ENCODE measurements around the gene EML1. TPM values are rescaled to one million over a fixed set of nuclear protein-coding genes. Genes with fewer than 3 reads are reported as not detected.

Gene EML1
- total RNA-seq, 5 donors from 2014 or later (not counting 1 experiment from before 2014, with no cell fraction given) = 0.53 to 1.4 (median 0.60) TPM; not detected in 2

- Mint-ChIP-seq H3K4me3 (no peak overlapping the region), H3K27me3 (peaks cover 60 to 65% of the 10 kb centered on the region in 2 donors), H3K36me3 (no peaks in the 10 kb centered on the region), H3K9me3 (no peaks in the 10 kb centered on the region), H3K4me1 (no peaks in the 10 kb centered on the region), H3K27ac (no peak overlapping the region)
- H3K27me3 ChIP-seq (replicated peaks in 1 of 2; ENCODE audit: control insufficient read depth in 2 of 2, extremely low read depth in 1 of 2, insufficient read depth in 2 of 2, low read length in 1 of 2) = peaks cover 0 to 29% of the 10 kb centered on the region in 2 experiments
- ChIA-PET CTCF (interaction anchor here in 1 of 2 donors (1.8 kb wide), 1 partner anchor 13 kb away, joined by 5 read pairs; no protein-coding TSS in a partner anchor), POLR2A (no interaction called here)
- ATAC-seq (replicated peaks in 1 of 4) (no peak), DNase-seq (no peak)
- H3K36me3 ChIP-seq (ENCODE audit: control insufficient read depth in 2 of 2, extremely low read depth in 1 of 2, insufficient read depth in 1 of 2, low read length in 1 of 2) = no peaks in the 10 kb centered on the region
- H3K4me3 ChIP-seq (ENCODE audit: control insufficient read depth in 1 of 2, extremely low read depth in 1 of 2, low read length in 1 of 2) = no peak overlapping the region
- no peaks in the 10 kb centered on the region for H3K9me3 ChIP-seq
- no peaks in the 10 kb centered on the region for H3K4me1 ChIP-seq (ENCODE audit: control insufficient read depth in 1 of 2, extremely low read depth in 1 of 2, insufficient read depth in 2 of 2, low read length in 2 of 2)
- H3K27ac ChIP-seq (ENCODE audit: low read length) = no peak overlapping the region
- WGBS (ENCODE audit: insufficient coverage) = 64% methylated on average over 3 of the region's 4 CpGs
Measured at GRCh38 chr14:99873653-99874052, 80.4 kb downstream of the EML1 start.

DNA sequence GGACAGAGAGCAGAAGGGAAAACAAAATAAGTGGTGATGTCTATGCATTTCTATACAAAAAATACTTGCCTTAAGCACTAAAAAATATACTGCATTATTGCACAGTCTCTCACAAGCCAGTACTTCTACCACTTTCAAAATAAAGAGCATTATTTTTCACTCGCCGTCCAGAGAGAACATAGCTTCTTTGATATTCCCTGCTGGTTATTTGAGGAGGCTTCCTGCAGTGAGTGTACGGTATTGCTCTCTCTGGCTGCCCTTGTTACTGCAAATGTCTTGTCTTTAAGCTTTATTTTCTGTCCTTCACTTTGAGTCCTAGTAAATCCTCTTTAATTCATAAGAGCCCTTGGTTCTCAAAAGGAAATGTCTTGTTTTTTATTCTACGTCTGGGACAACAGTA lies 81.1 kb downstream of the EML1 start:
- no peaks in the 10 kb centered on the region for H3K4me1 ChIP-seq (ENCODE audit: control insufficient read depth in 1 of 2, extremely low read depth in 1 of 2, insufficient read depth in 2 of 2, low read length in 2 of 2)
- no peaks in the 10 kb centered on the region for H3K36me3 ChIP-seq (ENCODE audit: control insufficient read depth in 2 of 2, extremely low read depth in 1 of 2, insufficient read depth in 1 of 2, low read length in 1 of 2)
- ChIA-PET POLR2A (interaction anchor here in 1 of 2 donors (0.6 kb wide), 1 partner anchor 138 kb away, joined by 3 read pairs; no protein-coding TSS in a partner anchor), CTCF (interaction anchor here in 1 of 2 donors (1.8 kb wide), 1 partner anchor 12 kb away, joined by 5 read pairs; no protein-coding TSS in a partner anchor)
- Mint-ChIP-seq H3K9me3 (no peaks in the 10 kb centered on the region), H3K27ac (no peak overlapping the region), H3K4me1 (no peaks in the 10 kb centered on the region), H3K36me3 (no peaks in the 10 kb centered on the region), H3K4me3 (no peak overlapping the region), H3K27me3 (peaks cover 56 to 58% of the 10 kb centered on the region in 2 donors)
- H3K4me3 ChIP-seq (ENCODE audit: control insufficient read depth in 1 of 2, extremely low read depth in 1 of 2, low read length in 1 of 2) = no peak overlapping the region
- no peak for DNase-seq
- ATAC-seq (replicated peaks in 1 of 4) = no peak
- WGBS (ENCODE audit: insufficient coverage) = no CpG with 5 or more reads among the region's 4 CpGs
- H3K9me3 ChIP-seq = no peaks in the 10 kb centered on the region
- H3K27me3 ChIP-seq (replicated peaks in 1 of 2; ENCODE audit: control insufficient read depth in 2 of 2, extremely low read depth in 1 of 2, insufficient read depth in 2 of 2, low read length in 1 of 2) = peaks cover 0 to 29% of the 10 kb centered on the region in 2 experiments
- no peak overlapping the region for H3K27ac ChIP-seq (ENCODE audit: low read length)

DNA sequence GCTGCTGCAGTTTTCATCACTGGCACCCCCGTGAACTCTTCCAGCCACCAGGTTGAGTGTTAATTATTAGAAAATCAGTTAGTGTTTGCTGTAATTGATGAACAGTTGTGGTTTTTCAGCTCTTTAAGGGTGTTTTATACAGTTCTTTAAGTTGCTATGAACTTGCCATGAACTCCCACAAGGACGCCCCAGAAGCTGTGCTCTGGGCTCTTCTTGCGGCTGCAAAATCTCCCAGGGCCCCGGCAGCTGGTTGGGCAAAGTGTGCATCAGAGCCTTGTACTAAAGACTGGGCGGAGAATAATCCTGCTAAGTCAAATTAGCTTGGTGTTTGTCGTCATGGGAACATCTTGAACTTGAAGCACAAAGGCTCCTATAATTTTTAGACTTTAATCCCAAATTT lies 82.2 kb downstream of the EML1 start:
- peaks cover 49 to 53% of the 10 kb centered on the region in 2 donors for H3K27me3 Mint-ChIP-seq
- H3K27me3 ChIP-seq (replicated peaks in 1 of 2; ENCODE audit: control insufficient read depth in 2 of 2, extremely low read depth in 1 of 2, insufficient read depth in 2 of 2, low read length in 1 of 2) = peaks cover 5 to 32% of the 10 kb centered on the region in 2 experiments
- no peaks in the 10 kb centered on the region for H3K9me3 Mint-ChIP-seq
- no peak overlapping the region for H3K4me3 Mint-ChIP-seq
- H3K4me3 ChIP-seq (ENCODE audit: control insufficient read depth in 1 of 2, extremely low read depth in 1 of 2, low read length in 1 of 2) = no peak overlapping the region
- H3K9me3 ChIP-seq = no peaks in the 10 kb centered on the region
- no peaks in the 10 kb centered on the region for H3K36me3 ChIP-seq (ENCODE audit: control insufficient read depth in 2 of 2, extremely low read depth in 1 of 2, insufficient read depth in 1 of 2, low read length in 1 of 2)
- CTCF ChIA-PET = no interaction called here
- H3K27ac Mint-ChIP-seq = no peak overlapping the region
- POLR2A ChIA-PET = interaction anchor here in 1 of 2 donors (0.6 kb wide), 1 partner anchor 101 kb away, joined by 3 read pairs; no protein-coding TSS in a partner anchor
- H3K4me1 ChIP-seq (ENCODE audit: control insufficient read depth in 1 of 2, extremely low read depth in 1 of 2, insufficient read depth in 2 of 2, low read length in 2 of 2) = no peaks in the 10 kb centered on the region
- H3K36me3 Mint-ChIP-seq = no peaks in the 10 kb centered on the region
- 82% methylated on average over 5 of the region's 6 CpGs for WGBS (ENCODE audit: insufficient coverage)
- ATAC-seq (replicated peaks in 1 of 4) = no peak
- no peak for DNase-seq
- no peak overlapping the region for H3K27ac ChIP-seq (ENCODE audit: low read length)
- no peaks in the 10 kb centered on the region for H3K4me1 Mint-ChIP-seq

DNA sequence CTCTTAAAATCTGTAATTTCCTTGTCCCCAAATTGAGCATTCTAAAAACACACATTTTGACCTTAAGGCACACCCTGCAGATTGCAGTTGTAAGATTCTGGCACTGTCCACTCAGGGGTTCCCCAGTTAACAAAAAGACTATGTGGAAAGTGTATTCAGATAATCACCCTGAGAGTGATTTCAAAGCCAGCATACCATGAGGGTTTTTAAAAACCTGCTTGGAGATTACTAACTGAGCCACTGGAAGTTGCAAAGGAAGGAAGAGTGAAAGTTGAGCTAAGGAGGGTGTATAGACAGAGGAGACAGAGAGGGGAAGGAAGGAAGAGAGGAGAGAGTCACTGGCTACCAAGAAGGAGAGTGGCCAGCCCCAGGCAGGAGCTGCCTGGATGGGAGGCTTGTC lies 82.6 kb downstream of the EML1 start:
- no peak for ATAC-seq (replicated peaks in 1 of 4)
- peaks cover 51 to 55% of the 10 kb centered on the region in 2 donors for H3K27me3 Mint-ChIP-seq
- no peak for DNase-seq
- ChIA-PET CTCF (no interaction called here), POLR2A (no interaction called here)
- H3K36me3 ChIP-seq (ENCODE audit: control insufficient read depth in 2 of 2, extremely low read depth in 1 of 2, insufficient read depth in 1 of 2, low read length in 1 of 2) = no peaks in the 10 kb centered on the region
- no peaks in the 10 kb centered on the region for H3K36me3 Mint-ChIP-seq
- no peaks in the 10 kb centered on the region for H3K9me3 Mint-ChIP-seq
- H3K27me3 ChIP-seq (replicated peaks in 1 of 2; ENCODE audit: control insufficient read depth in 2 of 2, extremely low read depth in 1 of 2, insufficient read depth in 2 of 2, low read length in 1 of 2) = peaks cover 6 to 32% of the 10 kb centered on the region in 2 experiments
- no peak overlapping the region for H3K4me3 ChIP-seq (ENCODE audit: control insufficient read depth in 1 of 2, extremely low read depth in 1 of 2, low read length in 1 of 2)
- H3K4me3 Mint-ChIP-seq = no peak overlapping the region
- no peak overlapping the region for H3K27ac Mint-ChIP-seq
- no peaks in the 10 kb centered on the region for H3K4me1 Mint-ChIP-seq
- H3K27ac ChIP-seq (ENCODE audit: low read length) = no peak overlapping the region
- H3K9me3 ChIP-seq = no peaks in the 10 kb centered on the region
- no peaks in the 10 kb centered on the region for H3K4me1 ChIP-seq (ENCODE audit: control insufficient read depth in 1 of 2, extremely low read depth in 1 of 2, insufficient read depth in 2 of 2, low read length in 2 of 2)

- WGBS (ENCODE audit: insufficient coverage) = 68% methylated on average over 9 of the region's 9 CpGs
- Mint-ChIP-seq H3K36me3 (no peaks in the 10 kb centered on the region), H3K4me1 (no peaks in the 10 kb centered on the region)
Measured at GRCh38 chr14:99876406-99876805, 83.2 kb downstream of the EML1 start.

GRCh38 chr14:99878563-99878962 lies 85.3 kb downstream of the EML1 start:
- Mint-ChIP-seq H3K36me3 (no peaks in the 10 kb centered on the region), H3K27me3 (peaks cover 38% of the 10 kb centered on the region in 2 donors)
- no peak for ATAC-seq (replicated peaks in 1 of 4)

More at GRCh38 chr14:99876406-99876805, 83.2 kb downstream of the EML1 start:
- ATAC-seq (replicated peaks in 1 of 4) = no peak
- no peaks in the 10 kb centered on the region for H3K36me3 ChIP-seq (ENCODE audit: control insufficient read depth in 2 of 2, extremely low read depth in 1 of 2, insufficient read depth in 1 of 2, low read length in 1 of 2)
- Mint-ChIP-seq H3K27ac (no peak overlapping the region), H3K9me3 (no peaks in the 10 kb centered on the region), H3K4me3 (no peak overlapping the region), H3K27me3 (peaks cover 49 to 53% of the 10 kb centered on the region in 2 donors)
- no peak overlapping the region for H3K4me3 ChIP-seq (ENCODE audit: control insufficient read depth in 1 of 2, extremely low read depth in 1 of 2, low read length in 1 of 2)
- CTCF ChIA-PET = no interaction called here
- POLR2A ChIA-PET = no interaction called here
- no peak for DNase-seq
- no peaks in the 10 kb centered on the region for H3K9me3 ChIP-seq
- peaks cover 6 to 35% of the 10 kb centered on the region in 2 experiments for H3K27me3 ChIP-seq (replicated peaks in 1 of 2; ENCODE audit: control insufficient read depth in 2 of 2, extremely low read depth in 1 of 2, insufficient read depth in 2 of 2, low read length in 1 of 2)
- no peak overlapping the region for H3K27ac ChIP-seq (ENCODE audit: low read length)
- no peaks in the 10 kb centered on the region for H3K4me1 ChIP-seq (ENCODE audit: control insufficient read depth in 1 of 2, extremely low read depth in 1 of 2, insufficient read depth in 2 of 2, low read length in 2 of 2)

More at GRCh38 chr14:99878563-99878962, 85.3 kb downstream of the EML1 start:
- H3K9me3 Mint-ChIP-seq = no peaks in the 10 kb centered on the region
- DNase-seq = no peak
- no peak overlapping the region for H3K27ac Mint-ChIP-seq
- ChIA-PET CTCF (interaction anchor here in 1 of 2 donors (1.2 kb wide), 1 partner anchor 149 kb away, joined by 3 read pairs; no protein-coding TSS in a partner anchor), POLR2A (interaction anchor here in 1 of 2 donors (0.7 kb wide), 1 partner anchor 8 kb away, joined by 12 read pairs; no protein-coding TSS in a partner anchor)
- Histone ChIP-seq H3K4me1 (ENCODE audit: control insufficient read depth in 1 of 2, extremely low read depth in 1 of 2, insufficient read depth in 2 of 2, low read length in 2 of 2) (no peaks in the 10 kb centered on the region), H3K36me3 (ENCODE audit: control insufficient read depth in 2 of 2, extremely low read depth in 1 of 2, insufficient read depth in 1 of 2, low read length in 1 of 2) (no peaks in the 10 kb centered on the region), H3K27ac (ENCODE audit: low read length) (no peak overlapping the region), H3K9me3 (no peaks in the 10 kb centered on the region), H3K4me3 (ENCODE audit: control insufficient read depth in 1 of 2, extremely low read depth in 1 of 2, low read length in 1 of 2) (no peak overlapping the region), H3K27me3 (replicated peaks in 1 of 2; ENCODE audit: control insufficient read depth in 2 of 2, extremely low read depth in 1 of 2, insufficient read depth in 2 of 2, low read length in 1 of 2) (peaks cover 6 to 36% of the 10 kb centered on the region in 2 experiments)
- 80% methylated on average over 2 of the region's 6 CpGs for WGBS (ENCODE audit: insufficient coverage)
- no peaks in the 10 kb centered on the region for H3K4me1 Mint-ChIP-seq
- no peak overlapping the region for H3K4me3 Mint-ChIP-seq
